Hepatocyte (in vitro differentiated cells): ENCODE data around the gene PPP2R5B. TPM values are rescaled to one million over a fixed set of nuclear protein-coding genes. Genes with fewer than 3 reads are reported as not detected.

Experiments used
- DNase-seq: peaks from one replicate; pipeline ENCODE4 v3.0.0-alpha.2; 2016; ENCODE audit warnings: low spot score
- H2AFZ ChIP-seq: fragments of 200-600 bp; sonication (generic); 2 replicates; pipeline ENCODE4 v1.6.0; 2016; ENCODE audit warnings: antibody characterized with exemption, mild to moderate bottlenecking
- H3K27ac ChIP-seq: fragments of 200-600 bp; sonication (generic); 2 replicates; pipeline ENCODE4 v1.5.1; 2016; ENCODE audit warnings: mild to moderate bottlenecking
- H3K27me3 ChIP-seq: fragments of 200-600 bp; sonication (generic); 2 replicates; pipeline ENCODE4 v1.6.1; 2016
- H3K36me3 ChIP-seq: fragments of 200-600 bp; sonication (generic); replicated peaks from 2 replicates; pipeline ENCODE4 v1.5.1; 2016; ENCODE audit warnings: low read depth; ENCODE audit not compliant: insufficient read depth
- H3K4me1 ChIP-seq: fragments of 200-600 bp; sonication (generic); 2 replicates; pipeline ENCODE4 v1.5.1; 2016; ENCODE audit warnings: mild to moderate bottlenecking, moderate library complexity; ENCODE audit not compliant: insufficient read depth
- H3K4me2 ChIP-seq: fragments of 200-600 bp; sonication (generic); 2 replicates; pipeline ENCODE4 v1.6.0; 2016
- H3K4me3 ChIP-seq: fragments of 200-600 bp; sonication (generic); 2 replicates; pipeline ENCODE4 v1.5.1; 2016; ENCODE audit warnings: mild to moderate bottlenecking
- H3K79me2 ChIP-seq: fragments of 200-600 bp; sonication (generic); 2 replicates; pipeline ENCODE4 v1.6.0; 2017; ENCODE audit warnings: mild to moderate bottlenecking
- H3K9me2 ChIP-seq: fragments of 200-600 bp; sonication (generic); replicated peaks from 2 replicates; pipeline ENCODE4 v1.6.0; 2017; ENCODE audit warnings: mild to moderate bottlenecking; ENCODE audit not compliant: insufficient read depth
- H3K9me3 ChIP-seq: fragments of 200-600 bp; sonication (generic); 2 replicates; pipeline ENCODE4 v1.5.1; 2016; ENCODE audit warnings: low read depth, mild to moderate bottlenecking
- H4K20me1 ChIP-seq: fragments of 200-600 bp; sonication (generic); 2 replicates; pipeline ENCODE4 v1.6.0; 2016; ENCODE audit warnings: mild to moderate bottlenecking; ENCODE audit not compliant: insufficient read depth, poor library complexity, severe bottlenecking
- CTCF ChIP-seq: fragments of 200-600 bp; sonication (generic); IDR thresholded peaks from 2 replicates; pipeline ENCODE4 v1.5.1; 2016; ENCODE audit warnings: antibody characterized with exemption, mild to moderate bottlenecking; ENCODE audit not compliant: poor library complexity
- EZH2 ChIP-seq: fragments of 200-600 bp; sonication (generic); IDR thresholded peaks from 2 replicates; pipeline ENCODE4 v1.6.1; 2016; ENCODE audit warnings: antibody characterized with exemption, mild to moderate bottlenecking, borderline replicate concordance
- EZH2phosphoT487 ChIP-seq: fragments of 200-600 bp; sonication (generic); IDR thresholded peaks from one replicate; pipeline ENCODE4 v1.6.1; 2018; ENCODE audit warnings: antibody characterized with exemption, mild to moderate bottlenecking, low read depth, moderate library complexity; ENCODE audit not compliant: unreplicated experiment, severe bottlenecking
- WGBS: methylation state at CpG from one replicate; pipeline ENCODE4 v1.1.6; 2016; ENCODE audit warnings: low lambda C conversion rate; ENCODE audit errors: missing lambda C conversion rate; 5-methylcytosine and 5-hydroxymethylcytosine counted together
- polyA plus RNA-seq: library from polyadenylated mRNA; unstranded; fragments of >200 nt; fragmentation: Nextera tagmentation; extraction: Ambion mirVana; gene quantifications from 2 replicates; pipeline ENCODE4 v1.2.1, GENCODE V29; 2016
- total RNA-seq: library from RNA; depleted of rRNA; stranded (reverse); fragments of >200 nt; gene quantifications from 2 replicates; pipeline ENCODE4 v1.2.3, GENCODE V29; 2014

The PPP2R5B gene
- total and polyA plus RNA-seq, 2 experiments from 2014 or later = 16.9 to 19.5 TPM

- no peaks in the 10 kb centered on the region for H4K20me1 ChIP-seq
- TF ChIP-seq EZH2 (no peak), EZH2phosphoT487 (no peak), CTCF (no peak)
- 87% methylated on average over 4 of the region's 4 CpGs for WGBS
Observed at GRCh38 chr11:64936539-64936938, 12.1 kb downstream of the PPP2R5B start.

GRCh38 chr11:64947208-64947814 lies 22.8 kb downstream of the PPP2R5B start:
- TF ChIP-seq EZH2 = no peak
- 60% methylated on average over 5 of the region's 5 CpGs for WGBS
- Histone ChIP-seq H3K27ac (no peak overlapping the region), H2AFZ (no peak overlapping the region), H3K4me1 (no peaks in the 10 kb centered on the region), H3K4me2 (no peak overlapping the region), H3K79me2 (no peaks in the 10 kb centered on the region), H3K27me3 (peaks cover 12% of the 10 kb centered on the region), H3K9me3 (no peaks in the 10 kb centered on the region), H3K36me3 (no peaks in the 10 kb centered on the region), H3K9me2 (no peaks in the 10 kb centered on the region), H4K20me1 (no peaks in the 10 kb centered on the region), H3K4me3 (no peak overlapping the region)
- no peak for DNase-seq

More at GRCh38 chr11:64936539-64936938, 12.1 kb downstream of the PPP2R5B start:
- no peak overlapping the region for H3K4me3 ChIP-seq
- peaks cover 8% of the 10 kb centered on the region for H3K4me1 ChIP-seq
- no peaks in the 10 kb centered on the region for H3K9me2 ChIP-seq
- H3K27ac ChIP-seq = no peak overlapping the region
- no peak overlapping the region for H2AFZ ChIP-seq
- DNase-seq = no peak
- no peaks in the 10 kb centered on the region for H3K79me2 ChIP-seq
- no peak overlapping the region for H3K4me2 ChIP-seq
- no peaks in the 10 kb centered on the region for H3K9me3 ChIP-seq
- H3K27me3 ChIP-seq = no peaks in the 10 kb centered on the region
- H3K36me3 ChIP-seq = no peaks in the 10 kb centered on the region

GRCh38 chr11:64951529-64951928 lies 27.0 kb downstream of the PPP2R5B start:
- H3K27ac ChIP-seq = no peak overlapping the region
- H3K9me2 ChIP-seq = no peaks in the 10 kb centered on the region
- no peak overlapping the region for H2AFZ ChIP-seq
- DNase-seq = no peak
- H4K20me1 ChIP-seq = no peaks in the 10 kb centered on the region
- H3K4me3 ChIP-seq = no peak overlapping the region
- H3K4me1 ChIP-seq = no peaks in the 10 kb centered on the region
- WGBS = 78% methylated on average over 4 of the region's 4 CpGs
- TF ChIP-seq CTCF = no peak
- TF ChIP-seq EZH2 = no peak
- no peak for TF ChIP-seq EZH2phosphoT487
- H3K4me2 ChIP-seq = no peak overlapping the region
- H3K9me3 ChIP-seq = no peaks in the 10 kb centered on the region
- H3K79me2 ChIP-seq = no peaks in the 10 kb centered on the region
- no peaks in the 10 kb centered on the region for H3K27me3 ChIP-seq
- no peaks in the 10 kb centered on the region for H3K36me3 ChIP-seq

GRCh38 chr11:64954201-64954600 lies 29.7 kb downstream of the PPP2R5B start:
- 65% methylated on average over 5 of the region's 5 CpGs for WGBS
- Histone ChIP-seq H3K4me1 (no peaks in the 10 kb centered on the region), H3K9me3 (no peaks in the 10 kb centered on the region), H3K9me2 (no peaks in the 10 kb centered on the region), H3K27ac (no peak overlapping the region), H3K36me3 (no peaks in the 10 kb centered on the region), H3K79me2 (no peaks in the 10 kb centered on the region), H3K27me3 (no peaks in the 10 kb centered on the region), H4K20me1 (no peaks in the 10 kb centered on the region), H2AFZ (no peak overlapping the region), H3K4me3 (no peak overlapping the region), H3K4me2 (no peak overlapping the region)
- DNase-seq = no peak
- TF ChIP-seq EZH2phosphoT487 = no peak
- TF ChIP-seq CTCF = no peak
- TF ChIP-seq EZH2 = no peak
